ENCODE measurements around the gene SMIM21.

Gene SMIM21

DNA sequence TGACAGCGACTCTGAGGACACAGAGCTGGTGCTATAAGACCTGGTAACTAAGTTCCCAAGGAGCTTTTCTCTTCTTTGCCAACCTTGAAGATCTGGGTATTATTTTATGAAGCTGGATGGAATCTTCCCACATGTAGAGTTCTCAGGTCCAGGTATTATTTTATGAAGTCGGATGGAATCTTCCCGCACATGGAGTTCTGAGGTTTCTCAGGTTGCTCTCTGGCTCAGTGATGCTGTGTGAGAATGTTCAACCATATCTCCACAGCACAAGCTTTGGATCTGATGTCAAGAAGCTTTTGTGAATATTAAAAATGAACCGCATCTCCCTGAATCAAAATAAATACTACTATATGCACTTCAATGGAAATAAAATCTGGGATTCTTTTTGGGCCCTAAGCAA is at the start of gene SMIM21:
Gene SMIM21, minus strand, starts transcription at position 101 of the 400 bp plus-strand sequence. CDS start 140 bp downstream, outside the sequence.
- DNase-seq (ENCODE audit: low spot score), result no peak

DNA sequence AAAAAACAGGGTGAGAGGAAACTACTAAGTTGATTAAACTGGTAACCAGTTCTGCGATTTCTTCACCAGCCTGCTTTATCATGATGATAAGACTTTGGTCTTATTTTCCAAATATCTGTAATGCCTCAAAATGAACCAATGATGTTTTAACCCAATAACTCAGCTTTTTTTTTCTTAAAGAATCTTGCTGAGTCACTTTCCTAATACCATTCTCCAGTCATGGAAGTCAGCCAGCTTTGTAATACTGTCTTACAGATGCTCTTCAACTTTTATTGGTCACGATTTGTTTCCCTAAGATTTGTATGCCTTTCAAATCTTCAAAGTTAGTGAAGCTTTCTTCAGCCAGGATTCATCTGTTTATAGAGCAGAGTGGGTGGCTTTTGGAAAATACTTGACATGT is 47.7 kb upstream of the SMIM21 start:
- DNase-seq (ENCODE audit: low spot score), result peak; percentile 57

- no peak for DNase-seq (ENCODE audit: low spot score)
These were observed 46.8 kb upstream of the SMIM21 start for GRCh38 chr18:75474332-75474731.

- DNase-seq (ENCODE audit: low spot score), result peak; percentile 28
These were observed 45.8 kb upstream of the SMIM21 start for GRCh38 chr18:75473316-75473715.

DNA sequence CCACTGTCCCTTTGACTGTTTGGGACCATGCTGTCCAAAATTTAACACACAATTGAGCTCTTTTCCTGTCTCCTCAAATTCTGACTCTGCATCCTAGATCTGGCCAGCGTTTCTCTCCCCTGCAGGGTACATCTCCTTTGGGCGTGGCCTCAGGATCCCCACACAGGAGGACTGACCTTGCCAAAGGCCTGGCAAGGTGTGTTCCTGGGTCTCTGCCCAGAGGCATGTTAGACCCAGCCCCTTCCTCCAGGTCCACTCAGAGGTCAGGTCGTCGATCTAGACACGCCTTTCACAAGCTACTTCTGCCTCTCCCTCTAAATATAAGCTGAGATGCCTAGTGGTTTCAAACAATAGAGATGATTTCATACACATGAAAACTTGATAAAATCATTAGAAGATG is 45.4 kb upstream of the SMIM21 start:
- no peak for DNase-seq (ENCODE audit: low spot score)

DNA sequence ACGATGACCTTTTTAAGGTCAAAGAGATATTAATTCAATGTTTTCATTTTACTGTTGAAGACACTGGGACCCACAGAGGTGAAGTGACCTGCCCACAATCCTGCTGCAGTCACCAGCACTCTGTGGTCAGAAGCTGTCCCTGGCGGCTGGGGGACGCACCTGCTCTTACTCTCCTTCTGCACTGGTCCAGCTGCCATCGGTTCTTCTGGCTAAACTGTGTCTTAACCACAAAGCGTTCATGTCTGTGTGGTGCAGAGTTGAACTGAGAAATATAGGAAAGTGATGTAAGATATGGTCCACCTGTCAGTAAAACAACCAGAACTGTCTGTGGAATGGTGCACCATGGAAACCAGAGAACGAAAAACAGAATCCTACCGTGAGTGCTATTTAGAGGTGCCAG is 44.9 kb upstream of the SMIM21 start:
- no peak for DNase-seq (ENCODE audit: low spot score)

- DNase-seq (ENCODE audit: low spot score), result no peak
These were observed 44.3 kb upstream of the SMIM21 start for GRCh38 chr18:75471850-75472249.

- no peak for DNase-seq (ENCODE audit: low spot score)
These were observed 40.3 kb upstream of the SMIM21 start for GRCh38 chr18:75467851-75468250.

DNA sequence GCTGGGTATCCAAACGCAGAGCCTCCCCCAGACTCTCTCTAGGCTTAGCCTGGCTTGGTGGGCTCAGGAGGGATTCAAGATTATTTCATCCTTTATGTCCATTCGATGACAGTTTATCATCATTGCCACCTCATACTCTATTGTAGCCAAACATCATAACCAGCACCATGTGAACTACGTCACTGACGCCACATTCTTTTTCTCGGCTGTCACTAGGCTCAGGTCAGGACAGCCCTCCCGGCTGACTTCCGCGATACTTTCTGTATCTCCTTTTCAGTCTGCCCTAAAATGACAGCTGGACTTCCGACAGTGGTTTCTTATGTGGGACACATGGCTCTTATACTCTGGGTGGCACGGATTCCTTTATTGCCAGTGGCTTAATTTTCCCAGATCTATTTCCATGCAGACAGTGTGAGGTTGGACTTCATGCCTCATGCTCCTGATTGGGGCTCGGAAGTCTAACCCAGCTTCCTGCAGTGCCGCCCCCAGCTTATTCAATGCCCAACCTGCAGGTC is 39.8 kb upstream of the SMIM21 start:
- DNase-seq (ENCODE audit: low spot score), result no peak

DNA sequence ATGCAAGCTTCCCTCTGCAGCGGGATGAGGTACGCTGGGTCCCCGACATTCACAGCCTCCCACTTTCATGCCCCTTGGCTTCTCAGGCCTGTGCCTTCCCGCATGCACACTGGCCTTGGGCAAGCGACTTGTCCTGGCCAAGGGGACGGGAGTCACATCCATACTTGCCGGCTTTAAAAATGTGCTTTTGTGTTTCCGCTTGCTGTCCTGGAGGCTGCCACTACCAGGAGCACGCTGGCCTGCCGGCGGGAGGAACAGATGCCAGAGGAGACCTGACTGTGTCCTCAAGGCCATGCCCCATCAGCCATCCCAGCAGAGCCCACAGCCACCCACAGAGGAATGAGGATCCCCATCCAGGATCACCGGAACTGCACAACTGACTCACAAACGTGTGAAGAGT is 36.9 kb upstream of the SMIM21 start:
- no peak for DNase-seq (ENCODE audit: low spot score)

DNA sequence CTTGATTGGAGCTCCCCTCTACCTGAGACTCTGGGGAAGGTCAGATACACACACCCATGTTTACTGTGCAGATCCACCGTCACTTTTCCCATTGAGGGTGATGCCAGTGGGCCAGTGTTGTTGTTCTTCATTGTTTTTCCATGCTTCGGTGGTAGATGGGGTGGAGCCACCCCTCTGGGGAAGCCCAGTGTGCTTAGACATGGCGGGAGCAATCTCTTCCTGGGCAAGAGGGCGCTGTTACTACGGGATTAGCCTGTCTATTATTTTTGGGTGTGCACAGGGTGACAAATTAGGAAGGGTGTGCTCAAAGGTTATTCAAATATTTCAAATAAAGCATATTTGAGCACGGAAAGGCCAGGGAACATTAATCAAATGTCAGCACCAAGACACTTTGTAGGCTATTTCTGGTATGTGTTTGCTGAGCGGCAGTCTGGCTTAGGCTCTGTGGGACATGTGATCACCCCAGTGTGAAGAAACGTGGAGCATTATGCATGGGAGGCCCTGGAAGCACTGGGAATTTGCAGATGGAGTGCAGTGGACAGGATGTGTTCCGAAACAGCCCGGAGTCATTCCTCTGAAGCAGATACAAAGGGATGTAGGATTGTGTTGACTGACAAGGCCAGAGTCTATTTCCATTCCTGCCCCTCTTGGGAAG is 34.8 kb upstream of the SMIM21 start:
- no peak for DNase-seq (ENCODE audit: low spot score)

GRCh38 chr18:75456199-75456631 is 28.7 kb upstream of the SMIM21 start:
- no peak for DNase-seq (ENCODE audit: low spot score)

GRCh38 chr18:75455249-75456198 is 28.0 kb upstream of the SMIM21 start:
- peak; percentile 65 for DNase-seq (ENCODE audit: low spot score)

- no peak for DNase-seq (ENCODE audit: low spot score)
These were observed 26.7 kb upstream of the SMIM21 start for GRCh38 chr18:75454022-75454795.

GRCh38 chr18:75450906-75451305 is 23.4 kb upstream of the SMIM21 start:
- DNase-seq (ENCODE audit: low spot score), result no peak

DNA sequence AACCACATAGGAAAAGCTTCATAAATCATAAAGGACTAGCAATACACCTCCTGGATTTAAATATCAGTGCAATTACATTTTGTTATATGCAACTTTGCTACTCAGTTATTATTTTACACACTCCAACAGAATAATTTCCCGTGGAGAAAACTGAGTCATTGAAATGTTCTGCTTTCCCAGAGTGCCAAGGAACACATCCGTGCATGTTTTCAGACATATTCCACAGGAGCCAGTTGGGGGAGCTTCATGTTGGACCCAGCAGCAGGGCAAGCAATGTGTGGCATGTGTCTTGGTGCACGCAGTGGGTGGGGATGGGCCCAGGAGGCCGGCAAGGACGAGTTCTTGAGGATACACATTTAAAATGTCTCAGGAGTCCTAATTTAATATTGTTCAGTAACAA is 14.4 kb upstream of the SMIM21 start:
- peak; percentile 31 for DNase-seq (ENCODE audit: low spot score)

DNA sequence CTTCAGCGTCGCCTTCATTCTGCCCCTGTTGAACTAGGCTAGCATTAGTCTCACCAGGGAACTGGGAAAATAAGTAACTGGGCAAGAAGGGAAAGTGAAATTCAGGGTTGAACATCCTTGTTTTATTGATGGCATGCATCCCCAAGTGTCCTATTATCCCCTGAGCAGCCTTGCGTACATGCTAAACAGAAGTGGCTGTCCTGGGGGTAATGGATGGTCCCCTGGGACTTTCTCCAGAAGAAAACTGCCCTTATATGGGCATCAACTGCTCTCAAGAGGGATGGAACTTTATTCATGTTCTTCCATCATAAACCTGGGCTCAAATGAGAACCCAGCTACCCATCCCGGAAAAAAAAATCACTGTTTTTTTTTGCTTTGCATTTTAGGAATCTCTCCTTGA is 11.8 kb upstream of the SMIM21 start:
- DNase-seq (ENCODE audit: low spot score), result no peak

- peak; percentile 49 for DNase-seq (ENCODE audit: low spot score)
These were observed 11.4 kb upstream of the SMIM21 start for GRCh38 chr18:75438891-75439290.

DNA sequence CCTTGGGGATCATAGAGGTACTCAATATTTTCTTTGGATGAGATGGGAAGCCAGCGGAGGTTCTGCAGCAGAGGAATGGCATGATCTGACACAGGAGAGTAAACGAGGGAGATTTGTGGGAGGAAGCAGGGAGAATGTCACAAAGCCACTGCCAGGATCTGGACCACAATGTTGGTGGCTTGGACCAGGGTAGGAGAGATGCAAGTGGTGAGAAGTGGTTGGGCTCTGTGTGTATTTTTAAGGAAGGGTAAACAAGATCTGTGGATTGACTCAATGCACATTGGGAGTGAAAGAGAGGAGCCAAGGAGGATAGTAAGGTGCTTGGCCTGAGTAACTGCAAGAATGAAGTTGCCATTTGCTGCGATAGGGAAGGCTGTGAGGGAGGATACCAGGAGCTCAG is 10.5 kb upstream of the SMIM21 start:
- DNase-seq (ENCODE audit: low spot score), result no peak

GRCh38 chr18:75433098-75433497 is 5.6 kb upstream of the SMIM21 start:
- no peak for DNase-seq (ENCODE audit: low spot score)

GRCh38 chr18:75429975-75430374 is 2.5 kb upstream of the SMIM21 start:
- no peak for DNase-seq (ENCODE audit: low spot score)

DNA sequence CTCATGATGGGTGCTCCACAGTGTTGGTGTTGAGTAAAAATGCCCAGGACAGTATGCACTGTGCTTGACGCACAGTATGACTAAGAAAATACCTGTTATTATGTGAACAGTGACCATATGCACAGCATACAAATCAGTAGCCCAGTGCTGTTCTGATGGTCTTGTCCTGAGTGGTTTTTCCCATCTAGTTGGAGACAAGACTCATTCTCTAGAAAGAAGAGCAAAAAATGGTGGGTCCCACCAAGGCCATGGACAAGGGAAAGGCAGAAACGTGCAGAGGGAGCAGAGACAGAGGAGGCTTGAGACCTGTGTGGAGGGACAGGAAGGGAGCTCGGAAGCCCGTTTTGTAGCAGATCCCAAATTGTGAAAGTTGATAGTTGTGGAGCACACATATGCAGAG is 987 bp upstream of the SMIM21 start:
- DNase-seq (ENCODE audit: low spot score), result no peak

All from AG20443 (cell line).